Pons (tissue), 1 donor: ENCODE data around the gene CCDC102A.

Experiments used
- DNase-seq: peaks from one replicate; pipeline ENCODE4 v3.0.0-alpha.2; 2016; ENCODE audit warnings: low spot score

CCDC102A gene

DNA sequence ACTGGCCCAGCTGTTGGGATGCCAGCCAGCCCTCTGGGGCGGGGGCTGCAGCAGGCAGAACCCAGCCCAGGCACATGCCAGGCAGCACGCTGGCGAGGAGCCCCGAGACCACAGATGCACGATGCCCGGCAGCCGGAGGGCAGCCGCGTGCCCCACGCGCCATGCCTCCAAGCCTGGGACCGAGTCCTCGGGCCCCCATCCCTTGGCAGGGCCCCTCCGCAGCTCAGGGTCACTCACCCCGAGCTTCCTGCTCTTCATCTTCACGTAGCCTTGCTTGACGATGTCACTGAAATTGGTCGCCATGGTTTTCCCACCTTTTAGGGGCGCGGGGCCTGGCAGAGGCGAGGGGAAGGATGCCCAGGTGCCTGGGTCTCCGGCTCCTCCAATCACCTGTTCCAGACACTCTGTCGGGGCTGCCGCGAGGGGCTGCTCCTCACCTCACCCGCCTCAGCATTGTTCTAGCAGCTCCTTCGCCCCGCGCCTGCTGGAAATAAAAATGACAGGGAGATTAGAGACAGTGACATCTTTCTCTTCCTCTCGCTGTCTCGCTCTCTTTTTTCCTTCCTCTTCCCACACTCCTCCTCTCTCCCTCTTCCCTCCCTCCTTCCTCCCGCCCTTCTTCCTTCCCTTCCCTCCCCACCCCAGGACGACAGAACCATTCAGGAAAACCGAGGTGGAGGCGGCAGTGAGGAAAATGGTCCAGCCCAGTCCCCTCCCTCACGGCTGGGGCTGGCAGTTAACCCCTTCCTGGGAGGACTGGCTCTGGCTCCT is 57.0 kb downstream of the CCDC102A start:
- no peak for DNase-seq

DNA sequence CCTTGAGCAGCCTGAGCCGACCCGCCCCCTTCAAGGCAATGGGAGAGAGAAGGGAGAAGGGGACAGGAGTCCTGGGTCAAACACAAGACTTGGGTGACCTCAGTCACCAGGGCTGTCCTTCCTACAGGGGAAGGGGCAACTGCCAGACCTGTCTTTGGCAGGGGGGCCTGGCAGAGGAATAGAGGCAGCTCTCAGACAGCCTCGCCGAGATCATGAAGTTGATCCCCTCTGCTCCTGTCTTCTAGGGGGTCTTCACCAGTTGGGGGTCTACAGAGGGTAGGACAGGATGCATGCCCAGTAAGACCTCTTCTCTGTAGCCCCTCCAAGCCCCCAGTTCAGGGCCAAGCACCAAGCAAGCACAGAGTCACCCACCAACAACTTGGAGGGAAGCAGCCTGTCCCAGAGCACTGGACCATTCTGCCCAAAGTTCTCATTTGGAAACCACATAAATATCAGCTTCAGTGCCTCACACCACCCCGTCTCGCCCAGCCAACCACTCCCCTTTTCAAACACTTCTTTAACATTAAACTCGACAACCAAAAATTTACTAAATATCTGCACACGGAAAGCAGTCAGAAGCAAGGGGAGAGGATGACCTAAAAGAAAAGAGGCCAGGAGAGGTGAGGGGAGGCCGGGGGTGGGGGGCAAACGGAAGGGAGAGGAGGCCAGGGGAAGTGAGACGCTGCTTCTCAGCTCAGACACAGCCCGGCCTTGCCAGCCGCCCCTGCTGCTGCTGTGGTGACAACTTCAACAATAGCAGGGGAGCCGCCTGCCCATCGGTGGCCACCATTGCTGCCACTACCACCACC is 57.8 kb downstream of the CCDC102A start:
- DNase-seq, result no peak

DNA sequence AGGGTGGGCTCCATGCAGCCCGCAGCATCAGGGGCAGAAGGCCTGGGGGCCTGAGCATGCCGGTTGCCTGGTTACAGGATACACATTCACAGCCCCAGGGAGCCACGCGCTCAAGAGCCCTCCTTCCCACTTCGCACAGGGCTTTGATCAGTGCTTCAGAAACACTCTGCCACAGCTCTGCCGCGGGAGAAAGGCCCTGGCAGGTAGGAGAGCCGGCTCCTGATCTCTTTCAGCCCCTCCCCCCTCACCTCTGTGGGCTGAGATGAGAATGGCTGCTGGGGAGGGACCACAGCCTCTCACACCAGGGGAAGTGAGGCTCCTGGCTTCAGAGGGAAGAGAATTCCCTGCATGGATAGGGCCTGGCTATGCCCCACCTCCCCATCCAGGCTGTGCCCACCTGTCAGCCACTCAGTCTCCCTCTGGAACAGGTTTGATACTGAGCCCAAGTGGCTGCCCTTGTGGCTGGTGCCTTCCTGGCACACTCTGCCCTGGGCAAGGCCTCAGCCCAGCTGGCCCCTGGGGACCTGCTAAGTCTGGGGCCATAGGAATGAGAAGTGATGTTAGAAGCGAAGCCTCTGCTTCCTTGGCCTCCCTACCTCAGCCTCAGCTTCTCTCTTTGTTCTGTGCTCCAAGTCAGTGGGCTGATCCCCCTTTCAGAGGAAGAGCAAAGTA is 58.7 kb downstream of the CCDC102A start:
- no peak for DNase-seq

DNA sequence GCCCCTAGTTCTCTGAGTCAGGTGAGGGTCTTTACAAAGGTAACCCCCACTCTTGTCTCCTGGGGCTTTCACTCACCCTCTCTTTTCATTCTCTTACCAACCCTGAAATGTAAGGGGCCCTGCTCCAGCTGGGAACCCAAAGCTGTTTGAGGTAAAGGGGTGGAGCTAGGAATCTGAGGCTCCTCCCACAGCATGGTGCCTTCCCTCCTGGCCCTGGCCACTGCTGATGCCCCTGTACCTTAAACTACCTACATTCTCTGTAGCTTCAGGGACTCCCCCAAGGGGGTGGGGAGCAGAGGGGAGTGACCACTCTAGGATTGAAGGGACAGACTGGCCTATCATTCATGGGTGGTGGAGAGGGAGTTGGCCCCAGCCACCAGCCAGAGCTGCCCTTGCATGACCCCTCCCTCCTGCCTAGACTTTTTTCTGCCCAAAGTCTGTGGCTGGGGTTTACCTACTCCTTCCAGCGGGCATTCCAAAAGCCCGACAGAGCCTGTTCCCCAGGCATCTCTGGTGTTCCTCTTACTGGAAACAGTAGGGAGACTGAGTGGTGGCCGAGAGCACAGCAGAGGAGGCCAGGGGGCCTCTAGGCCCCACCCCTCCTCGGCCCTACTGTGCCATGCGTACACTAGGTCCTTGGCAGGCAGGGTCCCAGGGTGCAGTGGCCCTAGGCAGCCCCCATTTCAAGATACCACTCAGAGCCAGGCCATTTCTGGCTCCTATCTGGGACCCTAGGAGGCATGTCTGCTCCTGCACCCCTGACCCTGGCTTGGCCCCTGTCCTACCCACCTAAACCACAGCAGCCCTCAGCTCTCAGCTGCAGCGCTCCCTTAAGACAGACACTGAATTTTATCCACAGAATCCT is 59.6 kb downstream of the CCDC102A start:
- no peak for DNase-seq

DNA sequence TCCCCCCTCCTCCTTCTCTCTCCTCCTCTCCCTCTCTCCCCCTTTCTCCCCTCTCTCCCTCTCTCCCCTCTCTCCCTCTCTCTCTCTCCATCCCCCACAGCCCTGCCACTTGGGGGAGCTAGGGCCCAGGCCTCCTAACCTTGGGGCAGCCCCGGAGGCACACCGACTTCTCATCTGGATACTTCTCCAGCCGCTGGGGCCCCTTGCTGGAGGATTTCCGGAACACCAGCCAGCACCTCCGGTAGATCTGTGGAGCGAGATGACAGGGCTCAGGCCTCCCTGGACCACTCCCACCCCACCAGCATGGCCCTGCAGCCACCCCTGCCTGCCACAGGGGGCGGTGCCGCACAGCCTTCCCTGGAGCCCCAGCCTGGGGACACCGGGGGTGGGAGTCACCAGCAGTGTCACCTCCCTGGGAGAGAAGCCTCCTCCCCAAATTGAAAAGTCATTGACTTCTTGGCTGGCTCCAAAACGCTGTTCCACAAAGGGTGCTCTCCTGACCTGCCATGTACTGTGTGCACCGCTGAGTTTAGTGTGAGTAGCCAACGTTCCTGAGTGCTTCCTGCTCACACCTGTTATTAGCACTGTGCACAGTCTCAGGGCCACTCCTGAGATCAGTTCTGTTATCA is 60.5 kb downstream of the CCDC102A start:
- no peak for DNase-seq

DNA sequence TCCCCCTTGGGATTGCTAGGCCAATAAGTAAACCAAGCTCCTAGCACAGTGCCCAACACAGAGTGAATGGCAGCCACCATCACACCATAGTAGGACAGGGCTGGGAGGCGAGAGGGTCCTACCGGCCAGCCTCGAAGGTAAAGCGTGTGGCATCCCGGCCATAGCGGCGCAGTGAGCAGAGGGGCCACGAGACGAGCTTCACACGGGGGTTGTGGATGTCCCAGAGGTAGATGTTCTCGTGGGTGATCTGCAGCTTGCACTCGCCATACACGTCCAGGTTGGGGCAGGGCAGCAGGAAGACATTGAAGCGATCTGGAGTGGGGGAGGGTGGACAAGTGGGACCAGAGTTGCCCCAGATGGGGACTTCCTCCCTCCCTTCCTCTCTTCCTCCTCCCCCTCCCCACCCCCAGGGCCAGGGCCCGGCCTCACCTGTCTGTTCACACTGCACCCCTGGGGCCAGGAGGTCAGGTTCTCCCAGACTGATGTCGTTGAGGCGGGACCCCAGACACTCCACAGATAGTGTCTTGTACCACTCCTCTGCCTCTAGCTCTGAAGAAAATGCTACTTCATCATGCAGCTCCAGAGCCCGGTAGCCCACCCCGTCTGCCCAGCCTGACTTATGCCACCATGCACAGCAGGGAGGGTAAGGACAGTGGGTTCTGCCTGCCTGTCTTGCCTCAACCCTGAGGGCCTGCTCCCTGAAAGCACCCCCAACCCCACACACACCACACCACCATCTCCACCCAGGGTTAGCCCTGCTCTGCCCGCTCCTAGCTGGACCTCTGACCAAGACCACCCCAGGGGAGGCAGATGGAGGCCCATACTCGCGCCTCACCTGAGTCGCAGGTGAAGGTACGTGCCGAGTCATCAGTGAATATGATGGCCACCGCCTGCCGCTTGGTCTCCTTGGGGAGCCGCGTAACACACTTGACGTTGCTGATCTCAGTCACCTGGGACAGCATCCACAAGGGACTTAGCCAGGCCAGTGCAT is 61.4 kb downstream of the CCDC102A start:
- no peak for DNase-seq

DNA sequence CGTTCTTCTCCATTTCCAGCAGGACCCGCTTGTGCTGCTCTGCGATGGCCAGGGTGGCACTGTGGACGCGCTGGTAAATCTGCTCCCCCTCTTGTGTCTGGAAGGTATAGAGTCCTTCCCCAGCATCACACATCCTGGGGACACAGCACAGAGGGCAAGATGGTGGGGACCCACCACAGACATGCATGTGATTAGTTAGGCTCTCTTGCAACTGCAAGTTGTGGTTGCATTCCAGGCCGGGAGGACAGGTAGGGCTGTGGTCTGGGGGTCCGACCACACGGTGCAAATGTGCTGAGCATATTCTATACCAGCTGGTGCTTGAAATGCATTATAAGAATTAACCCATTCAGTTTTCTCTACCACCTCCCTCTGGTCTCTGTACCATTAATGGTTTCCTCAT is 62.5 kb downstream of the CCDC102A start:
- DNase-seq, result no peak

DNA sequence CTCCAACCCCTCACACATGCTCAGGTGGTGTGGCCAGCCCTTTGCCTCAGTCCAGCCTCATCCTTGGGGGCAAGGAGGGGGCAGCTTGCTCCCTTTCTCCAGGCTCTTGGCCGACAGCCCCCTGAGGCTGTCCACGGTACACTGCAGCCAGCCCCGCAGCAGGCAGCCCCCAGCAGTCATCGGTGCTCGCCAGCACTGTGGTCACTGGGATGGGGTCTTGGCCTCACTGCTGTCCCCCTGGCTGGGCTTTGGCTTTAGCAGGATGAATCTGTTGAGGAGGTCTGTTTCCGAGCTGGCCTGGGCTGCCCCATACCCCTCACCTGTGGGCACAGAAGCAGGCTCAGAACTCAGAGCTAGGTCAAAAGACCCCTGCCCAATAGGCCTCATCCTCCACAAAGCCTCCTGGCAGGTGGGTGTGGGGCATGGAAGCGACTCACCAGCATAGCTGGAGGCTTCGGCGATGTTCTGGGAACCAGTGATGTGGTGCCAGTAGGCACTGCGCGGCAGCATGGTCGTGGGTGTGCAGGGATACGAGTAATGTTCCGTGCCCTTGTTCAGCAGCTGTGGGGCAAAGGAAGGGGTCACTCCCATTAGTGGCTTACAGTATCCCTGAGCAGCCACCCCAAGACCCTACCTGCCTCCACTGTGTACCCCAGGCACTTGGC is 63.1 kb downstream of the CCDC102A start:
- no peak for DNase-seq

DNA sequence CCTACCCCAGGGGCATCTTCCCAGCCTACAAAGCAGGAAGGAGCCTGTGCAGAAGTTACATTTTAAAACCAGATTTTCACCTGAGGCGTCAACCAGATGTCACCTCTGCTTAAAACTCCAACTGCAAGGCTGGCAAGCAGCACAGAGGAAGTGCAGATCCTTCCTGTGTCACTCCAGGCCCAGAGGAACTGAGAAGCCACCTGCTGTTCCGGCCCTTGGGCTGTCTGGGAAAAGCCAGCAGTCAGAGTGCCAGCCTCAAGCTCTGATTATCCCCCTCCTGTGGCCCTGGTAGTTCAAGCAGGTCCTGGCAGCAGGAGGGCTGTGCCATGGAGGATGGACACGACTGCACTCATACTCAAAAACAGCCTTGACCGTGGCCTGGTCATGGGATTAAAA is 63.7 kb downstream of the CCDC102A start:
- DNase-seq, result no peak

DNA sequence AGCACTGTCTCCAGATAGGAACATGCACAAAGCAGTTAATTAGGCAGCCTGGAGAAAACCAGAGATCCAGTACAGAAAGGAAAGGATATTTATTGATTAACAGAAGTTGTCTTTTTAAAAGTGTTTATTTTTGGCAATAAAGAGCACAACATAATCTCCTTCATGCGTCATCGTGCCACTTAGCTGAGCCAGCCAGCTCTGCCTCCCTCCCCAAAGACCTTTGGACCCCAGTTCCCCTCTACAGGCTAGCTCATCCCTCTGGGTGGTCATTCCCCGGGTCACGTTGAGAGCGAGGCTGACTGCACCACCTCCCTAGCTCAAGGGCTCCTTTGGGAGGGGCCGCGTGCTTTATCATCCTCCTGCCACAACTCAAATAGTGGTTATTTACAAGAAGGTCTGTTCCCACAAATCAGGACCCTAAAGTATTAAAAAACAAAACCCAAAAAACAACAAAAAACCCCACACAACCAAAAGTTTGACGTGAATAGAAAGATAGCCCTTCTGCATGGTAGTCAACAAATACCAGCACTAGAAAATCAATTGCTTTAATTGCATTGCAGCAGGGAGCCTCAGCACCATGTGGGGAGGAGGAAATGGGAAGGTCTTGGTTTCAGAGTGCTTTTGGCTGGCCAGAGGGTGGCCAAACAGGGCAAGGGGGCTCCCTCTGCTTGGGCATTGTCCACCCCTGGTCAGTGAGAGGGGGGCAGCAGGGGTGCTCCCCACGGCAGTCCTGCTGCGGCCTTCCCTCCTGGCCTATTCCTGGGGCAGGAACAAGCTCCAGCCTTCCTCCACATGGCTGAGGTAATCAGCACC is 64.3 kb downstream of the CCDC102A start:
- no peak for DNase-seq

DNA sequence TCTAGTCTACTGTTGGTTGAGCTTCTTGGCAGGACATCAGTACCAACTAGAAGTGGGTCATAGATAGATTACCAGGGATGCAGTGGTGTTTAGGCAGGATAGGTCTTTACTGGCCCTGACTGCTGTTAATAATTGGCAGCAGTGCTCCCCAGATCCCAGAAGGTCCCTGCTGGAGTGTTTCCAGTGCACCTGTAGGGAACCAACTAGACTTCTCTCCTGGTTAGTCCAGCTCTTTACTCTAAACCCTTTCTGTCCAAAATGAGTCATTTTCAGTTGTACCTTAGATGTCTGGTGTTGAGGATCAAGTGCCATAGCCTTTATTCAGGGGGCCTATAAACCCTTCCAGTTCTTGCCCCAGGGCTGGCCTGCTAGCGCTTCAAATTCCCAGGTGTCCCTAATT is 65.2 kb downstream of the CCDC102A start:
- no peak for DNase-seq

DNA sequence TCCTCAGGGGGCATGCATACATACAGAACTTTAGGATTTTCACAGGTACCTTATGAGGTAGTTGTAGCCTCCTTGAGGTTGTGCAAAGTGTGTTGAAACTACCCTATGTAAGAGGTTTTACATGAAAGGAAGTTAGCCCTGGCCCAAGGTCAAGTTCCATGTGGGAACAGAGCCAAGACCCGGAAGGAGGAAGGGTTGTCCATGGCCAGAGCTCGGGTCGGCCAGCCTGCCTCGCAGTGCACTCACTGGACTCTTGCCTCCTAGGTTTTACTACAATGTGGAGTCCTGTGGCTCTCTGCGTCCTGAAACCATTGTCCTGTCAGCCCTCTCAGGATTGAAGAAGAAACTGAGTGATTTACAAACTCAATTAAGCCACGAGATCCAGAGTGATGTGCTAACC is 65.7 kb downstream of the CCDC102A start:
- no peak for DNase-seq

DNA sequence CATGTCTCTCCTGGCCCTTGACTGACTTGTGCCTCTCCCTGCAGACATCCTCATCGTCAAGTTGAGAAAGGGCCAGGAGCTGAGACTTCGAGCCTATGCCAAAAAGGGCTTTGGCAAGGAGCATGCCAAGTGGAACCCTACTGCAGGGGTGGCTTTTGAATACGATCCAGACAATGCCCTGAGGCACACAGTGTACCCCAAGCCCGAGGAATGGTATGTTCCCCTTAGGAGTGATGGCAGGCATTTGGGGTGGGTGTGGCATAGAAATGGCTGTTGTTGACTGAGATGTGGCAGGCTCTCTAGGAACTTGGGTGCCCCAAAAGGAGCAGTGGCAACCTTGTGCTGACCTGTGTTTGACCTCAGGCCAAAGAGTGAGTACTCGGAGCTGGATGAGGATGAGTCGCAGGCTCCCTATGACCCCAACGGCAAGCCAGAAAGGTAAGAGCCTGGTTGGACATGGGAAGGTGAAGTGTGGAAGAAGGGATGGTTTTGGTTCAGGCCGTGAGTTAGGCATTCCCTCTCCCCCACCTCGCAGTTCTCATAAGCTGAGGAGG is 66.4 kb downstream of the CCDC102A start:
- no peak for DNase-seq

DNA sequence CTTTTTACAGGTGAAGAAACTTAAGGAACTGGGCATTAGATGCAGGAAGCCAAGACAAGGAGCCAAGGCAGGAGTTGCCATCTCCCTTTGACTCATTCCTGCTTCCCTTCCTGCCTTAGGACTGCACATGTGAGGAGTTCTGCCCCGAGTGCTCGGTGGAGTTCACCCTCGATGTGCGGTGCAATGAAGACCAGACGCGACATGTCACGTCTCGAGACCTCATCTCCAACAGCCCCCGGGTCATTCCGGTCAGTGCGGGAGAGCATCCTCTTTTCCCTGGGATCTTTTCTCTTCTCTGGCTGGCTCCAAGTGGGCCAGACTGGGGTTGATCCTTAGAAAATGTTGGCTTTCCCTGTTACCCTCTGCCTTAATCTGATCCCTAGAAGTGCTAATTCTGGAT is 67.3 kb downstream of the CCDC102A start:
- DNase-seq, result no peak

DNA sequence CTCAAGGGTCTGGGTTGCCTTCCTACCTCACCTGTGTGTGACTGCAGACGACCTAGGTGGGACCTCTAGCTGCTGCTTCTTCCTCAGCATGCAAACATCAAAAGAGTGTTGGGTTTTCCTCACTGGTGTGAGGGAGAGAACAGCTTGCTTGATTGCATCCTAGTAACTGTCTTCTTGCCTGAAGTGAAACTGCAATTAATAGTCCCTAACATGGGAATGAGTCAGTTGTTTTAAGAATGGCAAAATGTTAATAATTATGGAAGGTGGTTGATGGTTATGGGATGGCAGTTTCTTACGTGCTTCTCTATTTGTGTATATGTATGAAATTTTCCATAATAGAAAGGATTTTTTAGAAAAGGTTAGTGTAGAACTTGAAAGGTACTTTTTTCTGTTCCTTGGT is 68.0 kb downstream of the CCDC102A start:
- no peak for DNase-seq

DNA sequence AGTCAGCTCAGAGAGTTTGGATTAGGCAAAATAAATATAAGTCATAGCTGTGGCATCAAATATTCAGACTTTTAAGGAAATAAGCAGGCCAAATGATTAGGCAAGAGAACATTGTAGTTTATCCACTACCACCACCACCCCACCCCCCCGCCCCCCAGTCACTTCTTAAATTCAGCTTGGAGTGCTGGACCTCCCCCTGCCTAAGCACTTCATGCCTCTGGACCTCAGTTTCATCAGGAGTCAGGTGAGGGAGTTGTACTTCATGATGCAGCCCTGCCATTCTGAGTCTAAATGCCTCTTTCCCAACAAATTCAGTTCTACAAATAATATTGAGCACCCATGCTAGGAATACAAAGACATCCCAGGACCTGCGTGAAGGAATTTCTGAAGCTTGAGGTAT is 71.8 kb downstream of the CCDC102A start:
- DNase-seq, result no peak

DNA sequence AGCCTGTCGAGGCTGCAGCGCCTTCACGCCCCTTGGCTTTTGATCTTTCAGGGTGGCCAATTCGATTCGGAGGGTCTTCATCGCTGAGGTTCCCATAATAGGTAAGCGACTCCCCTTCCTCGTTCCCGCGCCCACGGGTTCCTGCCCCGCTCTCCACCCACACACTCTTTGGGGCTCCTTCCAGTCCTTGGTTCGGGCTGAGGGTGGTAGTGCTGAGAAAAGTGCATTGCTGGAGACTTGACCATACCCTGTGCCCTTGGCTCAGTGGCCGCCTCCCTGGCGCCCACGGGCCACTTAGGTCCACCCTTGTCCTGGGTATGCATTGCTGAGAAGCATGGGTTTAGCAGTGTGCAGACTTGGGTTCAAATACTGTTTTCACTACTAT is 73.4 kb downstream of the CCDC102A start:
- no peak for DNase-seq

DNA sequence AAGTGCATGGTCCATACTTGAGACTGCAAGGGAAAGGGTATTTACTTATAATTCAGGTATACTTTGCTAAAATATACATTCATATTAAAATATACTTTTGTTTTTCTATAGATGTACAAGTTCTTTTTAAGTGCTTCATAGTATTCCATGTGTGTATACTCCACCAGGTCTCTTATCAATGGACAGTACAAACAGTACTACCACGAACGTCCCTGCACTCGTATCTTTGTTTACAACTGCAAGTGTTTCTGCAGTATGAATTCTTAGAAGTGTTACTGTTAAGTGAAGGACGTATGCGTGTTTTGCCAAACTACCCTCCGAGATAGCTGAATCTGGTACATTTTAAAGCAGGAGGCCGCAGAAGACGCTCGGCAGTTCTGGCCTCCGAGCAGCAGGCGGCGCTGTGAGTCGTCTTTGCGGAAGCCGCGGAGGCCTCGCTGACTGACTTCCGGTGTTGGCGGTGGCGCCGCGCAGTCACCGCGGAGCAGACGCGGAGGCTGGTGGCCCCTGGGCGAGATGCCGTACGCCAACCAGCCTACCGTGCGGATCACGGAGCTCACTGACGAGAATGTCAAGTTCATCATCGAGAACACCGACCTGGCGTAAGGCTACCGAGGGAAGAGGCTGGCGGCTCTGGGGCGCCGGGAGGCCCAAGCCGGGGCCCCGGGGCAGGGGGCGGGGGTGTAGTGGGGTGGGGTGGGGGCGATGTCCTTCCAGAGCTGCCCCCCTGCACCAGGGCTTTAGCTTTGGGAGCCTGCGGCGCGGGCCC is 74.0 kb downstream of the CCDC102A start, which contains the start of gene POLR2C:
POLR2C (plus strand) TSS at position 471 of the 769 bp plus-strand sequence; CDS start at position 517, 46 bp downstream.
- DNase-seq, result peak; percentile 58
